Gastrocnemius medialis (tissue), 4 donors: ENCODE measurements around the gene LSAMP.

Experiments used
- CTCF ChIP-seq, 5 experiments: fragments of 450-650 bp in 3 of 5; fragments of 200-600 bp in 2 of 5; sonication (generic) in 2 of 5; IDR thresholded peaks in 4 of 5; conservative IDR thresholded peaks in 1 of 5; 1 replicate in 4 of 5; 2 replicates in 1 of 5; pipeline ENCODE4 v1.5.1; 2016 to 2019; ENCODE audit warnings: antibody characterized with exemption in 5 of 5, mild to moderate bottlenecking in 3 of 5, moderate library complexity in 3 of 5
- POLR2A ChIP-seq, 2 donors: fragments of 450-650 bp; IDR thresholded peaks; one replicate each; pipeline ENCODE4 v1.6.1; 2017; ENCODE audit warnings: antibody characterized with exemption in 2 of 2, mild to moderate bottlenecking in 2 of 2, moderate library complexity in 2 of 2

- TF ChIP-seq CTCF (IDR thresholded peaks at IDR 0.05 in 4 of 5, conservative IDR thresholded peaks at IDR 0.05 in 1 of 5): no peak
- no peak for TF ChIP-seq POLR2A (IDR thresholded peaks at IDR 0.05)
Observed at GRCh38 chr3:116267116-116267515, 178.2 kb downstream of the LSAMP start.
